GM18511 (cell line): Measurements from ENCODE around the gene RPS6KA2.
A peak's percentile ranks its signal among the peaks of the same experiment; 100 is the strongest.

ENCODE experiments used
- ATAC-seq: cut with Tn5 transposase; IDR thresholded peaks from one replicate; pipeline ENCODE4 v1.9.1; 2021; ENCODE audit warnings: mild to moderate bottlenecking, moderate library complexity; ENCODE audit not compliant: unreplicated experiment

RPS6KA2 gene

GRCh38 chr6:166492092-166492741 is 134.8 kb downstream of the RPS6KA2 start:
- ATAC-seq = no peak

DNA sequence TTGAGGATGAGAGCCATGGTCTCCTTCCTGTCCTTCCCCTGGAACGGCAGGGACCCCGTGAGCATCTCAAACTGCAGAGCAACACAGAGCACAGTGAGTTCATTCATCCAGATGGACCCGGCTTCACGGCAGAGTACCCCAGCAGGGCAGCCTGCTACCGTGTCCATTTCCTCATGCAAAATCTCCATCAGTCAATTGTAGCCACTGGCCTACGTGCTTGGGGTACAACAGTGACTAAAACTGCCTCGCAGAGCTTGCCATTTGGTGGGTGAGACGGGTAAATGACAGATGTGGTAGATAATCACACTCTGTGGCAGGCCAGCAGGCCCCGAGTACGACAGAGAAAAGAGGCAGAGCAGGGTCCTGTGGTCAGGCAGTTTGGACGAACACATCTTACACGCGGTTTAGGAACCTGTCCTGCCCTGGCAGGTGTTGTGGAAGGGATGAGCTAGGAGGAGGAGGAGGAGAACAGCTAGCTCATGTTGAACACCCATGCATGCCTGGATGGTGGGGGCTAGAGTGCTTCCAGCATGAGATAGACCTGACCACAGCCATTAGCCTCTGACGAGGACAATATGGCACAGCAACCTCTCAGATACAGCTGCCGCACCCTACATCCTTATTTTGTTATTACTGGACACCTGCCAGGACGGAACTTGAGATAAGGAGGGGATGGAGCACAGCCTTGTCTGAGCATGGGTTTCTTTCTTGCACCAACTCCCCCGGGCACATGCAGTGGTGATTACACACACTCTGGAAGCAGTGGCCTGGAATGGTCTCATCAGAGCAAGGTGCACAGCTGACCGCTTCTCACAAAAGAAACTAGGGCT is 136.2 kb downstream of the RPS6KA2 start:
- ATAC-seq = no peak

- no peak for ATAC-seq
Measured at GRCh38 chr6:166489301-166490155, 137.5 kb downstream of the RPS6KA2 start.

DNA sequence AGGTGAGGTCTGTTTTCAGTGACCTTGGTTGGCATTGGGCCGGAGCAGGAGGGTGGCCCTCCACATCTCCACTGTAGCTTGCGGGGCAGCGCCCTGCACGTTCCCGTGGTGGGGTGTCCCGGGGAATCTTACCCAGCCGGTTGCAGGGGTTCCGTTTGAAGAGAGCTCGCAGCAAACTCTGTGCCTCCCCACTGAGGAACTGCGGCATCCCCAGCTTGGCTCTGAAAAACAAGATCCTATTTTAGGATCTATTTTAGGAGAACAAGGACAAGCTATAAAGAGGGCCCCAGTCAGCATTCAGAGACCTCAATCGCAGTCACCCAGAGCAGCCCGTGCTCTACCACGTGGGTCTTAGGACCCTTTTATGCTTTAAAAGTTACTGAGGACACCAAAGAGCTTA is 138.3 kb downstream of the RPS6KA2 start:
- ATAC-seq = no peak

GRCh38 chr6:166488076-166488685 is 138.9 kb downstream of the RPS6KA2 start:
- peak; percentile 94 for ATAC-seq

DNA sequence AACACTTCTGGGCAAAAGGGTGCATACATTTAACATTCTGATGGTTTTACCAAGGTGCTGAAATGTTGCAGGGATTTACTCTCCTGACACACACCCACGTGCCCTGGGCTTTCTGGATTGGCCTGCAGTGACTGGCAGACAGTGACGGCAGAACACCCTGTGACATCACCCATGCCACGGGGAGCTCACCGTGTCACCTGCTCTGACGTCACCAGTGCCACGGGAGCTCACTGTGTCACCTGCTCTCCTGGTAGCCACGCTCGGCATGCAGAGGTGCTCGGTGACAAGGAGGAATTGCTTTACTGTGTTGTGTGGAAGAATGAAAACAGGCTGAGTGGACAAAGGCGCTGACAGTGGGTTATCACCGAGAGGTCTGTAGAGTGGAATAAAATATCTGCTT is 139.9 kb downstream of the RPS6KA2 start:
- ATAC-seq = no peak

GRCh38 chr6:166486536-166486880 is 140.5 kb downstream of the RPS6KA2 start:
- no peak for ATAC-seq

GRCh38 chr6:166485651-166486535 is 141.2 kb downstream of the RPS6KA2 start:
- ATAC-seq = no peak

DNA sequence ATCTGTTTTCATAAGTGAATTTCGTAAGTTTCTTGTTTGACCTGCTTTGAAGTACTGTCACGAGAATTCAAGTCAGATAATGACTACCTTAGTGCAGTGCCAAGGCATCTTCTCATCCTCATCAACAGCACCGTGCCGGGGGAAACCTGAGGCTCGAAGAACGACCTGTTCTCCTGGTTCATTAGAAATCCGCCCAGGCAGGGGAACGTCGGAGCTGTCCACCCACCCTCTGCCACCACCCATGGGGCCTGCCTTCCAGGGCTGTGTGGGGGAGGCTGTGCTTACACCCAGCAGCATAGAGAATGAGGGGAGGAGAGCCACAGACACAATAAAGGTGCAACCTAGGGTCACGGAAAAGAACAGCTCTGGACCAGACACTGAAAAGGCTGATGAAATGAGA is 142.2 kb downstream of the RPS6KA2 start:
- no peak for ATAC-seq

DNA sequence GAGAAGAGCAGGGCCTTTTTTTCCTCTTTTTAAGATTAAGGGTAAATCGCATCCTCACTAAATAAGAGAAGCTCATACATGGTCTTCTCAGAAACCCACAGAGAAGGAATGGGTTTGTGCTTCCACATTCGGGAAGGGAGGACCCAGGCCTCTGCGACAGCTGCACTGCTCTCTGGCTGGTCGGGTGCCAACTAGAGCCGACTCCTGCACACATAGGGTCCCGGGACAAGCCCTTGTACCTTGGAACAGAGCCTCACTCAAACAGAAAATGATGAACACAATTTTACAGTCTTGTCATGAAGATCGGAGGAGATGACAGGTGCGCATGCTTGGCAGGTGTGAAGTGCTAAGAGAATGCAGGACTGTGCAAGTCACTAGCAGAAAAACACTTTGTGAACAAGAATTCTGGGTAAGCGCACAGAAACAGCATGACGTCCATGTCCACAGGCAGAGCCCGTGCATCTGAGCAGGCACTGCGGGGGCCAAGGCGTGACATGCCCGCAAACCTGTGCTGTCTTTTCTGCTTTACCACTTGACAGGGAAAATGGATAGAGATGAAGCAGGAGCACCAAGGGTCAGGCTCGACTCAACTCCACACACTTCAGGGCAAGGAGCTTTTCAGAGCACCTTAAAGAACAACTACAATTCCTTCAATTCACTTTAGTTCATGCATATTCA is 143.3 kb downstream of the RPS6KA2 start:
- ATAC-seq = no peak

GRCh38 chr6:166483026-166483425 is 144.0 kb downstream of the RPS6KA2 start:
- ATAC-seq = no peak

- no peak for ATAC-seq
Measured at GRCh38 chr6:166478782-166479592, 148.1 kb downstream of the RPS6KA2 start.

DNA sequence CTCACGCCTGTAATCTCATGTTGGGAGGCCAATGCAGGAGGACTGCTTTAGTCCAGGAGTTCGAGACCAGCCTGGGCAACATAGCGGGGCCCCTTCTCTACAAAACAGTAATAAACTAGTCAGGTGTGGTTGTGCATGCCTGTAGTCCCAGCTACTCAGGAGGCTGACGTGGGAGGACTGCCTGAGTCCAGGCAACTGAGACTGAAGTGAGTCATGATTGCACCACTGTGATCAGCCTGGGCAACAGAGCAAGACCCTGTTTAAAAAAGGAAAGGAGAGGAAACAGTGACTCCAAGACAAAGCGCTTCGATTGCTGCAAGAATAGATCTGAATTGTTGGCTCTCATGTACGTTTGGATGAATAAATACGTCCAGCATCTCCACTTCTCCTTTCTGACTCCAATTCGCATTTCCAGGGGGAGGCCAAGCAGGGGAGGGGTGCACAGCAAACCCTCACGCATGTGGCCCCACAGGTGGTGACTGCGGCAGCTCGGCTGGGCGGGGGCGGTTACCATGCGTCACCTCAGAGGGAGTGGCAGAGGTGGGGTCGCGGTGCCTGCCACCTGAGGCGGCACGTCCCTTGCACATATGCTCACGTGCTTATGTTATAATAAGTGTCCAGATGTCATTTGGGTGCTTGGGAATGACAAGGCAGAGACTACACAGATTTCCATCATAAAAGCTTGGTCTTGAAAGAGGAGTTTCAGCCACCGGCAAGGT is 149.2 kb downstream of the RPS6KA2 start:
- ATAC-seq = no peak

DNA sequence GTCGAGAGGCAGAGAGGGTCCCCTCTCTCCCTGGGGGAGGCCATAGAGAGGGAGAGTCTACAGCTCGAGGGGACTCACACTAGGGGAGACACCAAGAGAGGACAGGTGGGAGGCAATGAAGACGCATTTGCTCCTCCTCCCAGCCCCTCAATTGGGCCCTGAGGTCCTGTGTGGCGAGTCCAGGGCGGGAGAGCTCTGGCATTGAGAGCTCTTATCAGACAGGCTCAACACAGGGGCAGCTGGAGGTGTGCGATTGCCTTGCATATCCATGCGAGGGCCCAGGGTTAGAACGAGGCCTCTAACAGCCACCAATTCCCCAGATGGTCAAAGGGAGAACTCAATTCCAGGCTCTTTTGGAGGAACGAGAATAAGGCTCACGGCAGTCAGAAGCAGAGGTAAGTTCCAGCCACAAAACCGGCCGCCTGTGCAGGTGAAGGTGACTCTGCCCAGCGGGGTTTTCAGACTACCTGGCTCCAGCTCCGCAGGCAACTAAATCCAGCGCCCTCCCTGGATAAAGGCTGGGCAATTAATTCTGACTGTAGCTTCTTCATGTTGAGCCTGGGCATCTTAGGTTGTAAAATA is 150.3 kb downstream of the RPS6KA2 start:
- no peak for ATAC-seq

GRCh38 chr6:166476061-166476591 is 150.9 kb downstream of the RPS6KA2 start:
- no peak for ATAC-seq

- ATAC-seq = no peak
Measured at GRCh38 chr6:166474721-166475565, 152.1 kb downstream of the RPS6KA2 start.
